HEK293 (cell line): Measurements from ENCODE around the gene ATF5.

Source experiments
- GLIS2 ChIP-seq: fragments of 450-650 bp; formaldehyde crosslinking; IDR thresholded peaks from 2 replicates; pipeline ENCODE4 v1.5.1; 2016; ENCODE audit warnings: missing biosample characterization, missing genetic modification characterization
- IKZF3 ChIP-seq: fragments of 450-650 bp; IDR thresholded peaks from 2 replicates; pipeline ENCODE4 v1.5.0; 2018; ENCODE audit warnings: missing biosample characterization, mild to moderate bottlenecking, missing genetic modification characterization, moderate library complexity
- KLF8 ChIP-seq: fragments of 450-650 bp; formaldehyde crosslinking; IDR thresholded peaks from 2 replicates; pipeline ENCODE4 v1.5.1; 2016; ENCODE audit warnings: missing biosample characterization, missing genetic modification characterization
- MYNN ChIP-seq: fragments of 450-650 bp; formaldehyde crosslinking; IDR thresholded peaks from 2 replicates; pipeline ENCODE4 v1.5.1; 2016; ENCODE audit warnings: missing biosample characterization, missing genetic modification characterization, borderline replicate concordance
- SCRT1 ChIP-seq: fragments of 450-650 bp; formaldehyde crosslinking; IDR thresholded peaks from 2 replicates; pipeline ENCODE4 v1.5.1; 2016; ENCODE audit warnings: missing biosample characterization, missing genetic modification characterization, borderline replicate concordance
- SETDB1 ChIP-seq: IDR thresholded peaks from one replicate; pipeline ENCODE4 v1.6.1; 2017; ENCODE audit warnings: mild to moderate bottlenecking, low read length, moderate library complexity, mixed read lengths; ENCODE audit not compliant: insufficient read length
- SP3 ChIP-seq: fragments of 450-650 bp; formaldehyde crosslinking; IDR thresholded peaks from 2 replicates; pipeline ENCODE4 v1.5.1; 2016; ENCODE audit warnings: missing biosample characterization, missing genetic modification characterization
- YY1 ChIP-seq: fragments of 450-650 bp; formaldehyde crosslinking; IDR thresholded peaks from 2 replicates; pipeline ENCODE4 v1.5.1; 2018; ENCODE audit warnings: missing biosample characterization, missing genetic modification characterization
- ZIC2 ChIP-seq: fragments of 450-650 bp; formaldehyde crosslinking; IDR thresholded peaks from 2 replicates; pipeline ENCODE4 v1.5.1; 2016; ENCODE audit warnings: missing biosample characterization, missing genetic modification characterization
- ZNF112 ChIP-seq: fragments of 450-650 bp; formaldehyde crosslinking; IDR thresholded peaks from 2 replicates; pipeline ENCODE4 v1.5.0; 2017; ENCODE audit warnings: missing biosample characterization, missing genetic modification characterization
- ZNF114 ChIP-seq: fragments of 450-650 bp; formaldehyde crosslinking; IDR thresholded peaks from 2 replicates; pipeline ENCODE4 v1.5.0; 2017; ENCODE audit warnings: missing biosample characterization, missing genetic modification characterization
- ZNF133 ChIP-seq: fragments of 450-650 bp; formaldehyde crosslinking; IDR thresholded peaks from 2 replicates; pipeline ENCODE4 v1.5.1; 2016; ENCODE audit warnings: missing biosample characterization, missing genetic modification characterization
- ZNF138 ChIP-seq: fragments of 450-650 bp; formaldehyde crosslinking; IDR thresholded peaks from 2 replicates; pipeline ENCODE4 v1.5.1; 2016; ENCODE audit warnings: missing biosample characterization, missing genetic modification characterization, borderline replicate concordance
- ZNF211 ChIP-seq: fragments of 450-650 bp; formaldehyde crosslinking; IDR thresholded peaks from 2 replicates; pipeline ENCODE4 v1.5.1; 2016; ENCODE audit warnings: low read depth, missing biosample characterization, missing genetic modification characterization
- ZNF239 ChIP-seq: fragments of 450-650 bp; formaldehyde crosslinking; IDR thresholded peaks from 2 replicates; pipeline ENCODE4 v1.5.1; 2016; ENCODE audit warnings: missing biosample characterization, missing genetic modification characterization
- ZNF248 ChIP-seq: fragments of 450-650 bp; formaldehyde crosslinking; IDR thresholded peaks from 2 replicates; pipeline ENCODE4 v1.5.1; 2017; ENCODE audit warnings: missing biosample characterization, missing genetic modification characterization
- ZNF274 ChIP-seq, 2 experiments: fragments of 200-500 bp in 1 of 2; fragments of 450-650 bp in 1 of 2; sonication (Bioruptor generic) in 1 of 2; formaldehyde crosslinking in 1 of 2; IDR thresholded peaks; 2 replicates each; pipeline versions ENCODE4 v1.5.1 to v1.6.1; 2014 to 2016; ENCODE audit warnings: borderline replicate concordance in 1 of 2, inconsistent platforms in 1 of 2, low read length in 1 of 2, missing biosample characterization in 1 of 2, missing genetic modification characterization in 1 of 2
- ZNF335 ChIP-seq: fragments of 450-650 bp; formaldehyde crosslinking; conservative IDR thresholded peaks from 2 replicates; pipeline ENCODE4 v1.5.1; 2016; ENCODE audit warnings: missing biosample characterization, missing genetic modification characterization
- ZNF350 ChIP-seq: fragments of 450-650 bp; formaldehyde crosslinking; IDR thresholded peaks from 2 replicates; pipeline ENCODE4 v1.5.0; 2017; ENCODE audit warnings: missing biosample characterization, mild to moderate bottlenecking, missing genetic modification characterization
- ZNF366 ChIP-seq: fragments of 450-650 bp; formaldehyde crosslinking; conservative IDR thresholded peaks from 2 replicates; pipeline ENCODE4 v1.5.1; 2016; ENCODE audit warnings: missing biosample characterization, missing genetic modification characterization
- ZNF433 ChIP-seq: fragments of 450-650 bp; formaldehyde crosslinking; IDR thresholded peaks from 2 replicates; pipeline ENCODE4 v1.5.1; 2016; ENCODE audit warnings: missing biosample characterization, missing genetic modification characterization, low read depth
- ZNF473 ChIP-seq: fragments of 450-650 bp; formaldehyde crosslinking; IDR thresholded peaks from 2 replicates; pipeline ENCODE4 v1.5.1; 2017; ENCODE audit warnings: missing biosample characterization, missing genetic modification characterization
- ZNF521 ChIP-seq: fragments of 450-650 bp; formaldehyde crosslinking; IDR thresholded peaks from 2 replicates; pipeline ENCODE4 v1.5.1; 2017; ENCODE audit warnings: missing biosample characterization, mild to moderate bottlenecking, missing genetic modification characterization
- ZNF530 ChIP-seq: fragments of 450-650 bp; formaldehyde crosslinking; IDR thresholded peaks from 2 replicates; pipeline ENCODE4 v1.5.1; 2016; ENCODE audit warnings: low read depth, missing biosample characterization, missing genetic modification characterization
- ZNF558 ChIP-seq: fragments of 450-650 bp; formaldehyde crosslinking; IDR thresholded peaks from 2 replicates; pipeline ENCODE4 v1.5.1; 2016; ENCODE audit warnings: missing biosample characterization, missing genetic modification characterization
- ZNF561 ChIP-seq: fragments of 450-650 bp; IDR thresholded peaks from 2 replicates; pipeline ENCODE4 v1.5.1; 2018; ENCODE audit warnings: missing biosample characterization, missing genetic modification characterization, borderline replicate concordance
- ZNF596 ChIP-seq: fragments of 450-650 bp; IDR thresholded peaks from 2 replicates; pipeline ENCODE4 v1.5.0; 2018; ENCODE audit warnings: missing biosample characterization, mild to moderate bottlenecking, missing genetic modification characterization, moderate library complexity
- ZNF600 ChIP-seq: fragments of 450-650 bp; formaldehyde crosslinking; IDR thresholded peaks from 2 replicates; pipeline ENCODE4 v1.5.1; 2016; ENCODE audit warnings: missing biosample characterization, missing genetic modification characterization
- ZNF707 ChIP-seq: fragments of 450-650 bp; formaldehyde crosslinking; IDR thresholded peaks from 2 replicates; pipeline ENCODE4 v1.5.1; 2016; ENCODE audit warnings: missing biosample characterization, missing genetic modification characterization
- ZSCAN30 ChIP-seq: fragments of 450-650 bp; IDR thresholded peaks from 2 replicates; pipeline ENCODE4 v1.5.1; 2018; ENCODE audit warnings: missing biosample characterization, mild to moderate bottlenecking, missing genetic modification characterization, moderate library complexity
- TF ChIP-seq, protein P1 (sequence below): fragments of 450-650 bp; formaldehyde crosslinking; IDR thresholded peaks from 2 replicates; pipeline ENCODE4 v1.5.1; 2017; ENCODE audit warnings: missing biosample characterization, missing genetic modification characterization
- TF ChIP-seq, protein P2 (sequence below): fragments of 450-650 bp; formaldehyde crosslinking; IDR thresholded peaks from 2 replicates; pipeline ENCODE4 v1.5.1; 2016; ENCODE audit warnings: missing biosample characterization, missing genetic modification characterization
- TF ChIP-seq, protein P3 (sequence below): fragments of 450-650 bp; formaldehyde crosslinking; IDR thresholded peaks from 2 replicates; pipeline ENCODE4 v1.5.1; 2017; ENCODE audit warnings: missing biosample characterization, missing genetic modification characterization
- TF ChIP-seq, protein P4 (sequence below): fragments of 450-650 bp; formaldehyde crosslinking; IDR thresholded peaks from 2 replicates; pipeline ENCODE4 v1.5.1; 2016; ENCODE audit warnings: missing biosample characterization, missing genetic modification characterization

Gene ATF5

DNA sequence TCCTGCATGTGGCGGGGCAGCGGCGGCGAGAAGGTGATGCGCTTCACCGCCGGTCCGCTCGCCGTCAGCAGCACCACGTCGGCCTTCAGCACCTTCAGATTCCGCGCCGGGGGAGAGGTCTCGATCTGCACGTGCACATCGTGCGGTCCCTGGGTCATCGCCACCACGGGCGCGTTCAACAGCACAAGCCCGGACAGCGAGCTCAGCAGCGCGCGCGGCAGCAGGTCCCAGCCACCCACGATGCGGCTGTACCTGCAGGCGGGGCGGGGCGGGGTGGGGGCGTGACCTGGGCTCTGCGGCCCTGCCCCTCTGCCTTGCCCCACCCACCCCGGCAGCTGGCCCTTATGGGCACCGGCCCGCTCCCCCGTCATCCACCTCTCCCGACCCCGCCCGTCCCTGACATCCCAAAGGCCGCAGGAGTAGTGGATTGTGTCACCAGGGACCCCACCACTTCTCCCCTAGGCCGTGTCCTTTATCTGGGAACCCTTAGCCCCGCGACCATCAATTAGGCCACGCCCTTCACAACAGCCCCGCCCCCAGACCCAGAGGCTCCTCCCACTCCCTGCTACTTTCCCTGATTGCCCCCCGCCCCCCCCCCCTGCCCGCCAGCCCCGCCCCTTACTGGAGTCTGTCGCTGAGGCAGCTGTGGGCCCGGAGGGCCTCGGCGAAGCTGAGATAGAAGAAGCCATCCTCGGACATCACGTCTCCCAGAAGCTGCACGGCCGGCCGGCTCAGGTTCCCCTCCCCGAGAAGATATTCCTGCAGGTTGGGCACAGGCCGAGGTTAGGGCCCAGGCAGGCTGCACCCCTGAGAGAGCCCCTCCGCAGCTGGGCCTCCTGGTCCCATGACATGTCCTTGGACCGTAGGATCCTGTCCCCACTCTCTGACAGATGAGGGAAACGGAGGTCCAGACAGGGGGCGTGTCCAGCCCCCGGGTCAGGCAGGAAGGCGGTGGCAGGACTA is 38.4 kb upstream of the ATF5 start (continued):
- TF ChIP-seq ZNF433 (tag by site-specific recombination) (no peak), KLF8 (tag by site-specific recombination) (peak; percentile 95), ZNF138 (tag by site-specific recombination) (no peak), ZNF366 (tag by site-specific recombination) (no peak), ZNF114 (no peak), ZNF274 (IDR thresholded peaks at IDR 0.05; ENCODE audit: low read length) (no peak), ZNF274 (tag by site-specific recombination; IDR thresholded peaks at IDR 0.05; ENCODE audit: borderline replicate concordance) (no peak), ZNF239 (no peak), ZNF561 (tag by site-specific recombination) (no peak), GLIS2 (peak; percentile 14; the same call in 1 of the 2 replicates), ZNF596 (tag by site-specific recombination) (no peak), ZNF521 (tag by site-specific recombination) (no peak), YY1 (tag by site-specific recombination) (no peak), MYNN (tag by site-specific recombination) (no peak), ZNF248 (tag by site-specific recombination) (no peak), ZNF530 (tag by site-specific recombination) (no peak), ZSCAN30 (no peak), ZNF558 (tag by site-specific recombination) (no peak), SCRT1 (tag by site-specific recombination) (no peak), SP3 (tag by site-specific recombination) (peak; percentile 66), ZNF473 (tag by site-specific recombination) (no peak), ZNF133 (tag by site-specific recombination) (no peak), ZNF335 (tag by site-specific recombination) (0 out of 2 replicates have a peak, but pooled peaks have one; percentile 27), ZNF707 (tag by site-specific recombination) (no peak), ZNF112 (tag by site-specific recombination) (no peak), ZNF211 (no peak), ZNF600 (tag by site-specific recombination) (no peak), IKZF3 (tag by site-specific recombination) (no peak), ZNF350 (no peak), ZIC2 (tag by site-specific recombination) (no peak; the same call in 1 of the 2 replicates), SETDB1 (peak; percentile 1)
- TF ChIP-seq, protein P1, sequence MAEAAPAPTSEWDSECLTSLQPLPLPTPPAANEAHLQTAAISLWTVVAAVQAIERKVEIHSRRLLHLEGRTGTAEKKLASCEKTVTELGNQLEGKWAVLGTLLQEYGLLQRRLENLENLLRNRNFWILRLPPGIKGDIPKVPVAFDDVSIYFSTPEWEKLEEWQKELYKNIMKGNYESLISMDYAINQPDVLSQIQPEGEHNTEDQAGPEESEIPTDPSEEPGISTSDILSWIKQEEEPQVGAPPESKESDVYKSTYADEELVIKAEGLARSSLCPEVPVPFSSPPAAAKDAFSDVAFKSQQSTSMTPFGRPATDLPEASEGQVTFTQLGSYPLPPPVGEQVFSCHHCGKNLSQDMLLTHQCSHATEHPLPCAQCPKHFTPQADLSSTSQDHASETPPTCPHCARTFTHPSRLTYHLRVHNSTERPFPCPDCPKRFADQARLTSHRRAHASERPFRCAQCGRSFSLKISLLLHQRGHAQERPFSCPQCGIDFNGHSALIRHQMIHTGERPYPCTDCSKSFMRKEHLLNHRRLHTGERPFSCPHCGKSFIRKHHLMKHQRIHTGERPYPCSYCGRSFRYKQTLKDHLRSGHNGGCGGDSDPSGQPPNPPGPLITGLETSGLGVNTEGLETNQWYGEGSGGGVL (tag by site-specific recombination) = no peak
- TF ChIP-seq, protein P2, sequence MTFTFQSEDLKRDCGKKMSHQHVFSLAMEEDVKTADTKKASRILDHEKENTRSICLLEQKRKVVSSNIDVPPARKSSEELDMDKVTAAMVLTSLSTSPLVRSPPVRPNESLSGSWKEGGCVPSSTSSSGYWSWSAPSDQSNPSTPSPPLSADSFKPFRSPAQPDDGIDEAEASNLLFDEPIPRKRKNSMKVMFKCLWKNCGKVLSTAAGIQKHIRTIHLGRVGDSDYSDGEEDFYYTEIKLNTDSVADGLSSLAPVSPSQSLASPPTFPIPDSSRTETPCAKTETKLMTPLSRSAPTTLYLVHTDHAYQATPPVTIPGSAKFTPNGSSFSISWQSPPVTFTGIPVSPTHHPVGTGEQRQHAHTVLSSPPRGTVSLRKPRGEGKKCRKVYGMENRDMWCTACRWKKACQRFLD = no peak
- TF ChIP-seq, protein P3, sequence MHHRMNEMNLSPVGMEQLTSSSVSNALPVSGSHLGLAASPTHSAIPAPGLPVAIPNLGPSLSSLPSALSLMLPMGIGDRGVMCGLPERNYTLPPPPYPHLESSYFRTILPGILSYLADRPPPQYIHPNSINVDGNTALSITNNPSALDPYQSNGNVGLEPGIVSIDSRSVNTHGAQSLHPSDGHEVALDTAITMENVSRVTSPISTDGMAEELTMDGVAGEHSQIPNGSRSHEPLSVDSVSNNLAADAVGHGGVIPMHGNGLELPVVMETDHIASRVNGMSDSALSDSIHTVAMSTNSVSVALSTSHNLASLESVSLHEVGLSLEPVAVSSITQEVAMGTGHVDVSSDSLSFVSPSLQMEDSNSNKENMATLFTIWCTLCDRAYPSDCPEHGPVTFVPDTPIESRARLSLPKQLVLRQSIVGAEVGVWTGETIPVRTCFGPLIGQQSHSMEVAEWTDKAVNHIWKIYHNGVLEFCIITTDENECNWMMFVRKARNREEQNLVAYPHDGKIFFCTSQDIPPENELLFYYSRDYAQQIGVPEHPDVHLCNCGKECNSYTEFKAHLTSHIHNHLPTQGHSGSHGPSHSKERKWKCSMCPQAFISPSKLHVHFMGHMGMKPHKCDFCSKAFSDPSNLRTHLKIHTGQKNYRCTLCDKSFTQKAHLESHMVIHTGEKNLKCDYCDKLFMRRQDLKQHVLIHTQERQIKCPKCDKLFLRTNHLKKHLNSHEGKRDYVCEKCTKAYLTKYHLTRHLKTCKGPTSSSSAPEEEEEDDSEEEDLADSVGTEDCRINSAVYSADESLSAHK = no peak
- TF ChIP-seq, protein P4, sequence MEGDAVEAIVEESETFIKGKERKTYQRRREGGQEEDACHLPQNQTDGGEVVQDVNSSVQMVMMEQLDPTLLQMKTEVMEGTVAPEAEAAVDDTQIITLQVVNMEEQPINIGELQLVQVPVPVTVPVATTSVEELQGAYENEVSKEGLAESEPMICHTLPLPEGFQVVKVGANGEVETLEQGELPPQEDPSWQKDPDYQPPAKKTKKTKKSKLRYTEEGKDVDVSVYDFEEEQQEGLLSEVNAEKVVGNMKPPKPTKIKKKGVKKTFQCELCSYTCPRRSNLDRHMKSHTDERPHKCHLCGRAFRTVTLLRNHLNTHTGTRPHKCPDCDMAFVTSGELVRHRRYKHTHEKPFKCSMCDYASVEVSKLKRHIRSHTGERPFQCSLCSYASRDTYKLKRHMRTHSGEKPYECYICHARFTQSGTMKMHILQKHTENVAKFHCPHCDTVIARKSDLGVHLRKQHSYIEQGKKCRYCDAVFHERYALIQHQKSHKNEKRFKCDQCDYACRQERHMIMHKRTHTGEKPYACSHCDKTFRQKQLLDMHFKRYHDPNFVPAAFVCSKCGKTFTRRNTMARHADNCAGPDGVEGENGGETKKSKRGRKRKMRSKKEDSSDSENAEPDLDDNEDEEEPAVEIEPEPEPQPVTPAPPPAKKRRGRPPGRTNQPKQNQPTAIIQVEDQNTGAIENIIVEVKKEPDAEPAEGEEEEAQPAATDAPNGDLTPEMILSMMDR = peak; percentile 64
